ENCODE results near the gene TP73. TPM values are rescaled to one million over a fixed set of nuclear protein-coding genes. Genes with fewer than 3 reads are reported as not detected.

Gene TP73
- polyA plus RNA-seq (2012; ENCODE audit: insufficient read length, low read depth) = not detected

DNA sequence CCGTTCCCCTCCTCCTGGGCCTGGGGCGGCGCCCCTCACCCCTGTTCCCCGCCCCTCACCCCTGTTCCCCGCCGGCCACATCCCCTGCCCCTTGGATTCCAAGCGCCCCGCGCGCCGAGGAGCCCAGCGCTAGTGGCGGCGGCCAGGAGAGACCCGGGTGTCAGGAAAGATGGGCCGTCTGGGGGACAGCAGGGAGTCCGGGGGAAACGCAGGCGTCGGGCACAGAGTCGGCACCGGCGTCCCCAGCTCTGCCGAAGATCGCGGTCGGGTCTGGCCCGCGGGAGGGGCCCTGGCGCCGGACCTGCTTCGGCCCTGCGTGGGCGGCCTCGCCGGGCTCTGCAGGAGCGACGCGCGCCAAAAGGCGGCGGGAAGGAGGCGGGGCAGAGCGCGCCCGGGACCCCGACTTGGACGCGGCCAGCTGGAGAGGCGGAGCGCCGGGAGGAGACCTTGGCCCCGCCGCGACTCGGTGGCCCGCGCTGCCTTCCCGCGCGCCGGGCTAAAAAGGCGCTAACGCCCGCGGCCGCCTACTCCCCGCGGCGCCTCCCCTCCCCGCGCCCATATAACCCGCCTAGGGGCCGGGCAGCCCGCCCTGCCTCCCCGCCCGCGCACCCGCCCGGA lies at the start of gene TP73:
Gene TP73, plus strand, starts transcription at position 587 of the 618 bp plus-strand sequence. CDS start 29,850 bp downstream, outside the sequence.
- no peak for TF ChIP-seq TAF1 (IDR thresholded peaks at IDR 0.05; ENCODE audit: borderline replicate concordance, insufficient read depth, low read length)
- no peak for TF ChIP-seq SIN3A (IDR thresholded peaks at IDR 0.05; ENCODE audit: borderline replicate concordance, insufficient read depth, low read length)
- TF ChIP-seq, protein P1, sequence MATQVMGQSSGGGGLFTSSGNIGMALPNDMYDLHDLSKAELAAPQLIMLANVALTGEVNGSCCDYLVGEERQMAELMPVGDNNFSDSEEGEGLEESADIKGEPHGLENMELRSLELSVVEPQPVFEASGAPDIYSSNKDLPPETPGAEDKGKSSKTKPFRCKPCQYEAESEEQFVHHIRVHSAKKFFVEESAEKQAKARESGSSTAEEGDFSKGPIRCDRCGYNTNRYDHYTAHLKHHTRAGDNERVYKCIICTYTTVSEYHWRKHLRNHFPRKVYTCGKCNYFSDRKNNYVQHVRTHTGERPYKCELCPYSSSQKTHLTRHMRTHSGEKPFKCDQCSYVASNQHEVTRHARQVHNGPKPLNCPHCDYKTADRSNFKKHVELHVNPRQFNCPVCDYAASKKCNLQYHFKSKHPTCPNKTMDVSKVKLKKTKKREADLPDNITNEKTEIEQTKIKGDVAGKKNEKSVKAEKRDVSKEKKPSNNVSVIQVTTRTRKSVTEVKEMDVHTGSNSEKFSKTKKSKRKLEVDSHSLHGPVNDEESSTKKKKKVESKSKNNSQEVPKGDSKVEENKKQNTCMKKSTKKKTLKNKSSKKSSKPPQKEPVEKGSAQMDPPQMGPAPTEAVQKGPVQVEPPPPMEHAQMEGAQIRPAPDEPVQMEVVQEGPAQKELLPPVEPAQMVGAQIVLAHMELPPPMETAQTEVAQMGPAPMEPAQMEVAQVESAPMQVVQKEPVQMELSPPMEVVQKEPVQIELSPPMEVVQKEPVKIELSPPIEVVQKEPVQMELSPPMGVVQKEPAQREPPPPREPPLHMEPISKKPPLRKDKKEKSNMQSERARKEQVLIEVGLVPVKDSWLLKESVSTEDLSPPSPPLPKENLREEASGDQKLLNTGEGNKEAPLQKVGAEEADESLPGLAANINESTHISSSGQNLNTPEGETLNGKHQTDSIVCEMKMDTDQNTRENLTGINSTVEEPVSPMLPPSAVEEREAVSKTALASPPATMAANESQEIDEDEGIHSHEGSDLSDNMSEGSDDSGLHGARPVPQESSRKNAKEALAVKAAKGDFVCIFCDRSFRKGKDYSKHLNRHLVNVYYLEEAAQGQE (IDR thresholded peaks at IDR 0.05; ENCODE audit: insufficient read depth in 1 of 2, low read depth in 2 of 2, low read length in 2 of 2) = no peak

DNA sequence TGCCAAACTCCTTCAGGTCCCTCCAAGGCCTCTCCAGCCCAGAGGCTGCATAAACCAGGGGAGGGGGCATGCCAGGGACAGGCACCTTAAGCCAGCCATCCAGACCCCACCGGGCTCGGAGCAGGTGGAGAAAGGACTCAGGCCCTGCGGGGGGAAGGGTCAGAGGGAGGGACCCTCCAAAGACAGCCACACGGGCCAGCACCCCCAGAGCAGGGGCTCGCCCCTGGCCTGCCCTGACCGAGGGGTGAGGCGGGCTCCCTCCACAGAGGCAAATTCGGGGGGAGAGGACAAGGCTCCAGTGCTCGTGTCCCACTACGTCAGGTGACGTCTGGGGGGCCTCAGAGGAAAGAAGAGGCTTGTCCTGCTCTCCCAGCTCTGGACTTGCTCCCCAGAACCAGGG lies 49.2 kb upstream of the TP73 start:
- TF ChIP-seq TAF1 (IDR thresholded peaks at IDR 0.05; ENCODE audit: borderline replicate concordance, insufficient read depth, low read length) (no peak), POLR2AphosphoS5 (IDR thresholded peaks at IDR 0.05; ENCODE audit: low read depth, low read length) (no peak), SIN3A (IDR thresholded peaks at IDR 0.05; ENCODE audit: borderline replicate concordance, insufficient read depth, low read length) (no peak), FOXP2 (optimal IDR thresholded peaks at IDR 0.05; ENCODE audit: borderline replicate concordance, extremely low read depth, extremely low read length, insufficient read depth) (no peak)
- TF ChIP-seq, protein P1 (IDR thresholded peaks at IDR 0.05; ENCODE audit: insufficient read depth in 1 of 2, low read depth in 2 of 2, low read length in 2 of 2) = no peak

DNA sequence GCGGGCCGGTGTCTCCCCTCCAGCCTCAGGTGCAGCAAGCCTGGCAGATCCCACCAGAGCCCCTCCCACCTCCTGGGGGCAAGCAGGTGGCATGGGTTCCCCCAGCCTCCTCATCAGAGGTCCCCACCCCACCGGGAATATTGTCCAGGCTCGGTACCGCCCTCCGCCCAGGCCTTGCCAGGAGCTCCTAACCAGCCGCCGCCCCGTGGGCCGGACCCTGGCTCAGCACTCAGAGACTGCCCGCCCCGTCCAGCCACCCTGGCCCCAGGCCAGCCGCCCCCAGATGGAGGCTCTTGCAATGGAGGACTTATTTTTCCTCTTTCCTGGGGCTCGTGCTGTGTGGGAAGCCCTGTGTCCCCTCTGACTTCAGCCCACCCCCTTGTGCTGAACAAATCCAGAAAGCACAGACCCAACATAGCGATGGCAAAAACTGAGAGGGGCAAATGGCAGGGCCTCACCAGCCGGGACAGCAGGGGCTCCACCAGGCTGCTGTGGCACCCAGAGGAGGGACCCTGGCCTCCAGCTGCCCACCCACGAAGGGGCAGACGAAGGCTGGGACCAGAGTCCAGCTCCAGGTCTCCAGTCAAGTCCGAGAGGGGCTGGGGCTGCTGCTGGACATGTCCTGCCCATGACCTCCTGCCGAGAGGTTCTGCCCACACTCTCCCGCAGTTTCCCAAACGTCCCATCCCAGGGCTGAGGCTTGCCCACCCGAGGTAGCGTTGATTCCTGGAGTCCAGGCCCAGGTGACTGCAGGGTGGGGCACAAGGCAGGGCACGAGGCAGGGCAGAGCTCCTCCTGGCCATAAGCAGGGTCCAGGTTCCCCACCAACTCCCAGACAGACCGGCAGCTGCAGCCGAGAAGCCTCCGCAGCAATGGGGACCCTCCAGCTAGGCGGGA lies 48.5 kb upstream of the TP73 start:
- TF ChIP-seq POLR2AphosphoS5 (IDR thresholded peaks at IDR 0.05; ENCODE audit: low read depth, low read length) (no peak), TAF1 (IDR thresholded peaks at IDR 0.05; ENCODE audit: borderline replicate concordance, insufficient read depth, low read length) (no peak), SIN3A (IDR thresholded peaks at IDR 0.05; ENCODE audit: borderline replicate concordance, insufficient read depth, low read length) (no peak), FOXP2 (optimal IDR thresholded peaks at IDR 0.05; ENCODE audit: borderline replicate concordance, extremely low read depth, extremely low read length, insufficient read depth) (no peak)
- TF ChIP-seq, protein P1 (IDR thresholded peaks at IDR 0.05; ENCODE audit: insufficient read depth in 1 of 2, low read depth in 2 of 2, low read length in 2 of 2) = no peak

DNA sequence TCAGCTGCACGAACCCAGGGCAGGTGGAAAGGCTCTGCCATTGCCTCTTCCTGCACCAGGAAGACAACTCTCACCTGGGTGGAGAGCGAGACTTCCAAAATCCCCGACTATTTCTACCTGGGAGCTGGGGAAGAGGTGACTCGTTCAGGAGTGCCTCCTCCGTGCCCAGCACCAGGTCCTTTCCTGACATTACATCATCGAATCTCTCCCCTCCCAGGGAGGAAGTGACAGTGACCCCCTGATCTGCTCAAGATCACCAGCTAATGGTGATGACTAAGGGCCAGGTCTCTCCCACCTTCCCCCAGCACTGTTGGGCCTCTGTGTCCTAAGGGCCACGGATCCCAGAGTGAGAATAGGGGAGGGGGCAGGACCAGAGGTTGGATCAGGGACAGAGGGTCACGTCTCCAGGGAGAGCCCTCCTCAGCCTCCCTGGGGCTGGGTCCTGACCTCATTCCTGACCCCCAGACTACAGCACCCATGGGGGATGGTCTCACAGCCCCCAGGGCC lies 47.8 kb upstream of the TP73 start:
- TF ChIP-seq, protein P1 (IDR thresholded peaks at IDR 0.05; ENCODE audit: insufficient read depth in 1 of 2, low read depth in 2 of 2, low read length in 2 of 2) = no peak
- TF ChIP-seq TAF1 (IDR thresholded peaks at IDR 0.05; ENCODE audit: borderline replicate concordance, insufficient read depth, low read length) = no peak
- TF ChIP-seq POLR2AphosphoS5 (IDR thresholded peaks at IDR 0.05; ENCODE audit: low read depth, low read length) = no peak
- no peak for TF ChIP-seq SIN3A (IDR thresholded peaks at IDR 0.05; ENCODE audit: borderline replicate concordance, insufficient read depth, low read length)
- no peak for TF ChIP-seq FOXP2 (optimal IDR thresholded peaks at IDR 0.05; ENCODE audit: borderline replicate concordance, extremely low read depth, extremely low read length, insufficient read depth)
